Prostate gland (tissue), 2 donors: ENCODE results near the gene TMEM240.

Source experiments
- POLR2A ChIP-seq: fragments of 450-650 bp; IDR thresholded peaks from one replicate; pipeline ENCODE4 v1.6.1; 2016; ENCODE audit warnings: antibody characterized with exemption, mild to moderate bottlenecking
- TF ChIP-seq, protein P1 (sequence below), 4 experiments: fragments of 200-600 bp in 2 of 4; fragments of 450-650 bp in 2 of 4; sonication (generic) in 2 of 4; IDR thresholded peaks; 1 replicate in 3 of 4; 2 replicates in 1 of 4; pipeline ENCODE4 v1.5.1; 2016 to 2019; ENCODE audit warnings: antibody characterized with exemption in 4 of 4, mild to moderate bottlenecking in 2 of 4, moderate library complexity in 2 of 4

DNA sequence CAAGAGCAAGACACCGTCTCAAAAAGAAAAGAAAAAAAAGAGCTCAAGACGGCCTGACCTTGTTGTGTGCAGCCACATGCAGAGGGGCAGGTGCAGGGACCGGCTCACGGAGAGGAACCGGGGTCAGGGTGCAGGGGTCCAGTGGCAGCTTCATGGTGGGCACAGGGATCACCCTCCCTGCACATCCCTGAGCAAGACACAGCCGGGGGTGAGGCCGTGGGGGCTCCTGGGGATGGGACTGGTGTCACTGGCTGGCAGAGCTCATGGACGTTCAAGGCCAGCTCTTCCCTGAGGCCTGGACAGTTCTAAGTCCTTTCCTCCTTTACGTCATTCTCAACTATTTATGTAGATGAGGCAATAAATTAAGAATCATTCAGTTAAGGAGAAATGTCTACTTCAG, 6.6 kb upstream of the TMEM240 start:
- TF ChIP-seq, protein P1, sequence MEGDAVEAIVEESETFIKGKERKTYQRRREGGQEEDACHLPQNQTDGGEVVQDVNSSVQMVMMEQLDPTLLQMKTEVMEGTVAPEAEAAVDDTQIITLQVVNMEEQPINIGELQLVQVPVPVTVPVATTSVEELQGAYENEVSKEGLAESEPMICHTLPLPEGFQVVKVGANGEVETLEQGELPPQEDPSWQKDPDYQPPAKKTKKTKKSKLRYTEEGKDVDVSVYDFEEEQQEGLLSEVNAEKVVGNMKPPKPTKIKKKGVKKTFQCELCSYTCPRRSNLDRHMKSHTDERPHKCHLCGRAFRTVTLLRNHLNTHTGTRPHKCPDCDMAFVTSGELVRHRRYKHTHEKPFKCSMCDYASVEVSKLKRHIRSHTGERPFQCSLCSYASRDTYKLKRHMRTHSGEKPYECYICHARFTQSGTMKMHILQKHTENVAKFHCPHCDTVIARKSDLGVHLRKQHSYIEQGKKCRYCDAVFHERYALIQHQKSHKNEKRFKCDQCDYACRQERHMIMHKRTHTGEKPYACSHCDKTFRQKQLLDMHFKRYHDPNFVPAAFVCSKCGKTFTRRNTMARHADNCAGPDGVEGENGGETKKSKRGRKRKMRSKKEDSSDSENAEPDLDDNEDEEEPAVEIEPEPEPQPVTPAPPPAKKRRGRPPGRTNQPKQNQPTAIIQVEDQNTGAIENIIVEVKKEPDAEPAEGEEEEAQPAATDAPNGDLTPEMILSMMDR (IDR thresholded peaks at IDR 0.05): no peak
- no peak for TF ChIP-seq POLR2A
